ENCODE results near the gene WBP11.
"Not testable (repeated sequence)": the region's sequence is repeated elsewhere in the genome, so short reads cannot be mapped to it uniquely, and the experiment has no call there.

Gene WBP11

GRCh38 chr12:14767617-14768016 lies 35.7 kb downstream of the WBP11 start:
- H3K9me3 ChIP-seq (ENCODE audit: control insufficient read depth in 1 of 2, low read length in 2 of 2): peaks cover 0 to 4% of the 10 kb centered on the region in 2 donors
- peaks cover 0 to 6% of the 10 kb centered on the region in 2 donors for H3K4me1 ChIP-seq (ENCODE audit: control insufficient read depth in 1 of 2, insufficient read depth in 2 of 2, low read length in 2 of 2)
- no peaks in the 10 kb centered on the region for H3K27me3 ChIP-seq (ENCODE audit: control insufficient read depth in 1 of 2, insufficient read depth in 2 of 2, low read length in 2 of 2)
- H3K9ac ChIP-seq (ENCODE audit: low read depth in 1 of 2, low read length in 2 of 2): no peak overlapping the region
- peak overlapping the region; percentile 26 to 45 for H3K4me3 ChIP-seq (ENCODE audit: low read depth in 1 of 2, low read length in 2 of 2)
- H3K36me3 ChIP-seq (ENCODE audit: control insufficient read depth in 1 of 2, insufficient read depth in 2 of 2, low read length in 2 of 2): peaks cover 0 to under 1% of the 10 kb centered on the region in 2 donors
- no peak overlapping the region for H3K27ac ChIP-seq (ENCODE audit: low read depth, low read length)

DNA sequence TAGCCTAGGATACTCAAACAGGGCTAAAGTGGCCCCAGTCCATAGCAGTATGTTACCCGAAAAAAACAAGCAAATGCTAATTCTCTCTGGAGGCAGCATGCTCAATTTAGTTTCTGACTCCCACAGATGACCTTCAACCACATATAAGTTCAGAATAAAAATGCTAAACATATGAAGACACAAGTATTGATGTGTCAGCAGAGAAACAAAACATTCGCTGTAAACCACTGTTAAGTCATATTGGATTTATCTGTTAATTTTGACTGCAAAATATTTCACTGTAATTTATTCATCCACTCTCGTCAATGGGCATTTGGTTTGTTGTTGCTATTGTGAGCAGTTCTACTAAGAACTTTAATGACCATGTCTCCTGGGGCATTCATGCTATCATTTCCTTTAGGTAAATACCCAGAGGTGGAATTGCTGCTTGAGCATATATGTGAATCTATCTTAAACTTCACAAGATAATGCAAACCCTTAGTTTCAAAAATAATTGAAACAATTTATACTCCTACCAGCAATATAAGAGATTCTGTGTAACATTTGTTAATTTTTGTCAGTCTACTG lies 36.5 kb downstream of the WBP11 start:
- H3K36me3 ChIP-seq (ENCODE audit: control insufficient read depth in 1 of 2, insufficient read depth in 2 of 2, low read length in 2 of 2): peaks cover 0 to 3% of the 10 kb centered on the region in 2 donors
- no peak overlapping the region for H3K27ac ChIP-seq (ENCODE audit: low read depth, low read length)
- H3K27me3 ChIP-seq (ENCODE audit: control insufficient read depth in 1 of 2, insufficient read depth in 2 of 2, low read length in 2 of 2): no peaks in the 10 kb centered on the region
- no peak overlapping the region for H3K4me3 ChIP-seq (ENCODE audit: low read depth in 1 of 2, low read length in 2 of 2)
- peaks cover 0 to 4% of the 10 kb centered on the region in 2 donors for H3K9me3 ChIP-seq (ENCODE audit: control insufficient read depth in 1 of 2, low read length in 2 of 2)
- H3K9ac ChIP-seq (ENCODE audit: low read depth in 1 of 2, low read length in 2 of 2): no peak overlapping the region
- H3K4me1 ChIP-seq (ENCODE audit: control insufficient read depth in 1 of 2, insufficient read depth in 2 of 2, low read length in 2 of 2): peaks cover 0 to 6% of the 10 kb centered on the region in 2 donors

DNA sequence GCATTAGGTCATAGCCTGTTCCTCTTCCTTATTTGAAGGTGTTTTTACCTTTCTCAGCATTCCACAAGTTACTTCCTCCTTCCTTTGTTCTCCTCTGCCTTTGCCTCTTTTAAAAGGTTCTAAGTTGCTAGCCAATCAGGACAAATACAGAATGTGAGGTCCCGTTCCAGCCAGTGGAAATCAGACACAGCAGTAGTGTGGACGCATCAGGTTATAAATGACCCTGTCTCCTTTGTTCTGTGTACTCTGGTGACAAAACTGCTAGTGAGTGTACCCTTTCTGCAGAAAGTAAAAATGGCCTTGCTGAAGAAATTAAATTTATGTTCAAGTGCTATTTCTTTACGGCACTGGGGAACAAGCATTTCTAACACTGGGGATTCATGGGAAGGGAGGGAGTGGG lies 37.3 kb downstream of the WBP11 start:
- not testable (repeated sequence) for H3K4me3 ChIP-seq (ENCODE audit: low read depth in 1 of 2, low read length in 2 of 2); H3K27me3 ChIP-seq (ENCODE audit: control insufficient read depth in 1 of 2, insufficient read depth in 2 of 2, low read length in 2 of 2); H3K4me1 ChIP-seq (ENCODE audit: control insufficient read depth in 1 of 2, insufficient read depth in 2 of 2, low read length in 2 of 2); H3K9ac ChIP-seq (ENCODE audit: low read depth in 1 of 2, low read length in 2 of 2); H3K27ac ChIP-seq (ENCODE audit: low read depth, low read length); H3K9me3 ChIP-seq (ENCODE audit: control insufficient read depth in 1 of 2, low read length in 2 of 2); H3K36me3 ChIP-seq (ENCODE audit: control insufficient read depth in 1 of 2, insufficient read depth in 2 of 2, low read length in 2 of 2)

DNA sequence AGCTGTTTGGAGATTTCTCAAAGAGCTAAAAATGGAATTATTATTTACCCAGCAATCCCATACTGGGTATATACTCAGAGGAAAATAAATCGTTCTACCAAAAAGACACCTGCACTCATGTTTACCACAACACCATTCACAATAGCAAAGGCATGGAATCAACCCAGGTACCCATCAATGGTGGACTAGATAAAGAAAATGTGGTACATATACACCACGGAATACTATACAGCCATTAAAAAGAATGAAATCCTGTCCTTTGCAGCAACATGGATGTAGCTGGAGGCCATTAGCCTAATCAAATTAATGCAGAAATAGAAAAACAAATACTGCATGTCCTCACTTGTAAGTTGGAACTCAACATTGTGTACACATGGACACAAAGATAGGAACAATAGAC lies 37.9 kb downstream of the WBP11 start:
- H3K36me3 ChIP-seq (ENCODE audit: control insufficient read depth in 1 of 2, insufficient read depth in 2 of 2, low read length in 2 of 2): peaks cover 0 to 3% of the 10 kb centered on the region in 2 donors
- peaks cover 0 to 10% of the 10 kb centered on the region in 2 donors for H3K9me3 ChIP-seq (ENCODE audit: control insufficient read depth in 1 of 2, low read length in 2 of 2)
- H3K9ac ChIP-seq (ENCODE audit: low read depth in 1 of 2, low read length in 2 of 2): no peak overlapping the region
- peaks cover 0 to 6% of the 10 kb centered on the region in 2 donors for H3K4me1 ChIP-seq (ENCODE audit: control insufficient read depth in 1 of 2, insufficient read depth in 2 of 2, low read length in 2 of 2)
- H3K27me3 ChIP-seq (ENCODE audit: control insufficient read depth in 1 of 2, insufficient read depth in 2 of 2, low read length in 2 of 2): no peaks in the 10 kb centered on the region
- no peak overlapping the region for H3K4me3 ChIP-seq (ENCODE audit: low read depth in 1 of 2, low read length in 2 of 2)
- H3K27ac ChIP-seq (ENCODE audit: low read depth, low read length): no peak overlapping the region

DNA sequence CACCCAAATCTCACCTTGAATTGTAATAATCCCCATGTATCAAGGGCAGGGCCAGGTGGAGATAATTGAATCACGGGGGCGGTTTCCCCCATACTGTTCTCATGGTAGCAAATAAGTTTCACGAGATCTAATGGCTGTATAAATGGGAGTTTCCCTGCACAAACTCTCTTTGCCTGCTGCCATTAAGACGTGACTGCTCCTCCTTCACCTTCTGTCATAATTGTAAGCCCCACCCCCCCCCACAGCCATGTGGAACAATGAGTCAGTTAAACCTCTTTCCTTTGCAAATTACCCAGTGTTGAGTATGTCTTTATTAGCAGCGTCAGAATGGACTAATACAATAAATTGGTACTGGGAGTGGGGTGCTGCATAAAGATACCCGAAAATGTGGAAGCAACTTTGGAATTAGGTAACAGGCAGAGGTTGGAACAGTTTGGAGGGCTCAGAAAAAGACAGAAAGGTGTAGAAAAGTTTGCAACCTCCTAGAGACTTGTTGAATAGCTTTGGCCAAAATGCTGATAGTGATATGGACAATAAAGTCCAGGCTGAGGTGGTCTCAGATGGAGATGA lies 43.5 kb downstream of the WBP11 start:
- not testable (repeated sequence) for H3K27ac ChIP-seq (ENCODE audit: low read depth, low read length); H3K4me3 ChIP-seq (ENCODE audit: low read depth in 1 of 2, low read length in 2 of 2); H3K27me3 ChIP-seq (ENCODE audit: control insufficient read depth in 1 of 2, insufficient read depth in 2 of 2, low read length in 2 of 2); H3K36me3 ChIP-seq (ENCODE audit: control insufficient read depth in 1 of 2, insufficient read depth in 2 of 2, low read length in 2 of 2); H3K9ac ChIP-seq (ENCODE audit: low read depth in 1 of 2, low read length in 2 of 2); H3K4me1 ChIP-seq (ENCODE audit: control insufficient read depth in 1 of 2, insufficient read depth in 2 of 2, low read length in 2 of 2)
- H3K9me3 ChIP-seq (ENCODE audit: control insufficient read depth in 1 of 2, low read length in 2 of 2): peaks cover 0 to 14% of the 10 kb centered on the region in 2 donors

DNA sequence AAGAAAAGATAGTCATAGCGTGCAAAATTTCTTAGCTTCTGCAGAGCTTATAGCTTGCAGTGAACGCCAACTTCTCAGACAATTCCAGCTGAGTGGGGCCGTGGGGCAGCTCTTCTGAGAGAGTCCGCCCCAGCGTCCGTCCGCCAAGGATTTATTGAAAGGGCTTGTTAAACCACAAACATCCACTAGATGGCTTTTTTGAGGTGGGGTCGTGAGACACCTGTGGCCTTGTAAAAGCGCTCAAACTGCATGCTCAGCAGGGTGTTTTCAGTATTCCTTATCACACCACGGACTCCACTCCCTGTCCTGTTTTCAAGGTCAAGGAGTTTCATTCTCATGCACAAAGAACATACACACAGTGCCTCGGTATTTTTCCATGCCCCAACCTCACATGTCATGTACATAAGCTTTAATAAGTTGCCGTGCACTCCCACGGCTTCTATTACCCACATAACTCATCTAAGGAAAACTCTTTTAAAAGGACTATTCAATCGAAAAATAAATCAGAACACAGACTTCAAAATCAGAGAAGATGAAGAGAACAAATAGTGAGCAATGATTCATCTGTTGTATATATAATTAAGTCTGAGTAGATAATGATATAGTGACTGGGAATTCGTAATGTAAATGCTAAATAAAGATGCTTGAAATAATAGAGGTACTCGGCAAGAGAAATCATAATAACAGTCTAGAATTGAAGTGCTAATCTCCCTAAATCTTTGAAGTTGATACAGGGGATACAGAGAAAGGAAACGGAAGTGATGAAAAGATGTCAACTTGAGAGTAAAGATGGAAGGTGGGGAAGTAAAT lies 46.7 kb downstream of the WBP11 start:
- H3K4me1 ChIP-seq (ENCODE audit: control insufficient read depth in 1 of 2, insufficient read depth in 2 of 2, low read length in 2 of 2): no peaks in the 10 kb centered on the region
- no peaks in the 10 kb centered on the region for H3K27me3 ChIP-seq (ENCODE audit: control insufficient read depth in 1 of 2, insufficient read depth in 2 of 2, low read length in 2 of 2)
- H3K9ac ChIP-seq (ENCODE audit: low read depth in 1 of 2, low read length in 2 of 2): no peak overlapping the region
- H3K27ac ChIP-seq (ENCODE audit: low read depth, low read length): no peak overlapping the region
- peaks cover 0 to 14% of the 10 kb centered on the region in 2 donors for H3K9me3 ChIP-seq (ENCODE audit: control insufficient read depth in 1 of 2, low read length in 2 of 2)
- H3K36me3 ChIP-seq (ENCODE audit: control insufficient read depth in 1 of 2, insufficient read depth in 2 of 2, low read length in 2 of 2): no peaks in the 10 kb centered on the region
- H3K4me3 ChIP-seq (ENCODE audit: low read depth in 1 of 2, low read length in 2 of 2): no peak overlapping the region

DNA sequence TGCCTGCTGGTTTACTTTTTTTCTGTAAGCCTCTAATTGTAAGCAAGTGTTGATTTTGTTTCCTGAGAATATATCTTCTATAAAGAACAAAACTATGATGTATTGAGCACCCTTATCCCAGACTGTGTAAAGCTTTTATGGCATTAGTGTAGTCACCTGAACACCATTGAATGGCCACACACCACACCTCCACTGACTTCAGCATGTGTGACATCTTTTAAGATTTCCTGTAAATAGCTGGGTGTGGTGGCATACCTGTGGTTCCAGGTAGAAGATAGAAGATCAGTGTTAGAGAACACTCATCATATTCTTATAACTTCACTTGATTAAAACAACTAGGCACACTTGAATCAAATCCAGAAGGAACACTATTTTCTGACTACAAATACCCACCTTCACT lies 51.3 kb downstream of the WBP11 start:
- no peaks in the 10 kb centered on the region for H3K9me3 ChIP-seq (ENCODE audit: control insufficient read depth in 1 of 2, low read length in 2 of 2)
- no peaks in the 10 kb centered on the region for H3K36me3 ChIP-seq (ENCODE audit: control insufficient read depth in 1 of 2, insufficient read depth in 2 of 2, low read length in 2 of 2)

DNA sequence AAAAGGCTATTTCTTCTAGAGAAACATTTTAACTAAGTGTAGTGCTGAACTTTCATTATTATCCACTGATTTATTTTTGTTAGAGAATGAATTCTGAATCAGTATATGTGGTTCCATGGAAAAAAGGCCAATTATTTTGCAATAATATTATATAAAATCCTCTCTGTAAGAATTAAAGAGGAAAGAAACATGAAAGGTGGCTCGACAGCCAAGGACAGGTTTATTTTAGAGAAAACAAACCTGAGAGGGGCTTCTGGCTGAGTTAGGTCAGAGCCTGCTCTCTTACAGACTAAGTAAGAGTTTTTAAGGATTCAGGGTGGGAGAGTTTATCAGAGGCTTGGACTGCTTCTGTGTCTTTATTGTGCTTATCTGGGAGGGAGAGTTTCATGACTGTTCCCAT lies 60.2 kb downstream of the WBP11 start:
- Histone ChIP-seq H3K27ac (ENCODE audit: low read depth, low read length) (no peak overlapping the region), H3K4me3 (ENCODE audit: low read depth in 1 of 2, low read length in 2 of 2) (no peak overlapping the region), H3K36me3 (ENCODE audit: control insufficient read depth in 1 of 2, insufficient read depth in 2 of 2, low read length in 2 of 2) (no peaks in the 10 kb centered on the region), H3K9ac (ENCODE audit: low read depth in 1 of 2, low read length in 2 of 2) (no peak overlapping the region), H3K4me1 (ENCODE audit: control insufficient read depth in 1 of 2, insufficient read depth in 2 of 2, low read length in 2 of 2) (no peaks in the 10 kb centered on the region), H3K27me3 (ENCODE audit: control insufficient read depth in 1 of 2, insufficient read depth in 2 of 2, low read length in 2 of 2) (no peaks in the 10 kb centered on the region), H3K9me3 (ENCODE audit: control insufficient read depth in 1 of 2, low read length in 2 of 2) (no peaks in the 10 kb centered on the region)

More for the DNA sequence above, 51.3 kb downstream of the WBP11 start:
- no peaks in the 10 kb centered on the region for H3K27me3 ChIP-seq (ENCODE audit: control insufficient read depth in 1 of 2, insufficient read depth in 2 of 2, low read length in 2 of 2)
- no peak overlapping the region for H3K27ac ChIP-seq (ENCODE audit: low read depth, low read length)
- H3K4me3 ChIP-seq (ENCODE audit: low read depth in 1 of 2, low read length in 2 of 2): no peak overlapping the region
- no peak overlapping the region for H3K9ac ChIP-seq (ENCODE audit: low read depth in 1 of 2, low read length in 2 of 2)
- no peaks in the 10 kb centered on the region for H3K4me1 ChIP-seq (ENCODE audit: control insufficient read depth in 1 of 2, insufficient read depth in 2 of 2, low read length in 2 of 2)

GRCh38 chr12:14741942-14742341 lies 61.3 kb downstream of the WBP11 start:
- Histone ChIP-seq H3K27ac (ENCODE audit: low read depth, low read length) (no peak overlapping the region), H3K4me1 (ENCODE audit: control insufficient read depth in 1 of 2, insufficient read depth in 2 of 2, low read length in 2 of 2) (no peaks in the 10 kb centered on the region), H3K27me3 (ENCODE audit: control insufficient read depth in 1 of 2, insufficient read depth in 2 of 2, low read length in 2 of 2) (no peaks in the 10 kb centered on the region), H3K36me3 (ENCODE audit: control insufficient read depth in 1 of 2, insufficient read depth in 2 of 2, low read length in 2 of 2) (no peaks in the 10 kb centered on the region), H3K9ac (ENCODE audit: low read depth in 1 of 2, low read length in 2 of 2) (no peak overlapping the region), H3K9me3 (ENCODE audit: control insufficient read depth in 1 of 2, low read length in 2 of 2) (no peaks in the 10 kb centered on the region), H3K4me3 (ENCODE audit: low read depth in 1 of 2, low read length in 2 of 2) (no peak overlapping the region)

- no peaks in the 10 kb centered on the region for H3K27me3 ChIP-seq (ENCODE audit: control insufficient read depth in 1 of 2, insufficient read depth in 2 of 2, low read length in 2 of 2)
- no peaks in the 10 kb centered on the region for H3K9me3 ChIP-seq (ENCODE audit: control insufficient read depth in 1 of 2, low read length in 2 of 2)
- no peak overlapping the region for H3K27ac ChIP-seq (ENCODE audit: low read depth, low read length)
- no peaks in the 10 kb centered on the region for H3K36me3 ChIP-seq (ENCODE audit: control insufficient read depth in 1 of 2, insufficient read depth in 2 of 2, low read length in 2 of 2)
- no peak overlapping the region for H3K9ac ChIP-seq (ENCODE audit: low read depth in 1 of 2, low read length in 2 of 2)
- H3K4me1 ChIP-seq (ENCODE audit: control insufficient read depth in 1 of 2, insufficient read depth in 2 of 2, low read length in 2 of 2): no peaks in the 10 kb centered on the region
- no peak overlapping the region for H3K4me3 ChIP-seq (ENCODE audit: low read depth in 1 of 2, low read length in 2 of 2)
These were observed 62.1 kb downstream of the WBP11 start for GRCh38 chr12:14741153-14741552.

Data from duodenal mucosa (tissue), 2 donors.